ENCODE results near the gene DAP. TPM values are rescaled to one million over a fixed set of nuclear protein-coding genes. Genes with fewer than 3 reads are reported as not detected.

DAP gene
- total RNA-seq, 6 donors from 2014 or later, result 38.8 to 101 (median 77.6) TPM

- Histone ChIP-seq H3K9me3 (no peaks in the 10 kb centered on the region), H3K4me1 (no peaks in the 10 kb centered on the region), H3K27ac (no peak overlapping the region), H3K4me3 (no peak overlapping the region), H3K36me3 (no peaks in the 10 kb centered on the region), H3K27me3 (no peaks in the 10 kb centered on the region)
- ATAC-seq (ENCODE audit: low FRiP score in 2 of 2), result no peak
- WGBS, 2 donors, result 89 to 93% methylated on average over 3 of the region's 3 CpGs
- TF ChIP-seq POLR2A (IDR thresholded peaks at IDR 0.05), result no peak
- TF ChIP-seq CTCF (IDR thresholded peaks at IDR 0.05), result no peak
- TF ChIP-seq EP300 (IDR thresholded peaks at IDR 0.05), result no peak
- no peak for TF ChIP-seq POLR2AphosphoS5 (IDR thresholded peaks at IDR 0.05)
- DNase-seq, result no peak
These were observed 100.9 kb downstream of the DAP start for GRCh38 chr5:10660135-10660534.

GRCh38 chr5:10658265-10658664 is 102.8 kb downstream of the DAP start:
- Histone ChIP-seq H3K27me3 (no peaks in the 10 kb centered on the region), H3K4me1 (no peaks in the 10 kb centered on the region), H3K9me3 (no peaks in the 10 kb centered on the region), H3K4me3 (no peak overlapping the region), H3K36me3 (no peaks in the 10 kb centered on the region), H3K27ac (no peak overlapping the region)
- 79 to 80% methylated on average over 4 of the region's 4 CpGs for WGBS, 2 donors
- ATAC-seq (ENCODE audit: low FRiP score in 2 of 2) (no peak), DNase-seq (no peak)
- TF ChIP-seq CTCF (IDR thresholded peaks at IDR 0.05) (no peak), POLR2A (IDR thresholded peaks at IDR 0.05) (no peak), POLR2AphosphoS5 (IDR thresholded peaks at IDR 0.05) (no peak), EP300 (IDR thresholded peaks at IDR 0.05) (no peak)

GRCh38 chr5:10655972-10656830 is 104.8 kb downstream of the DAP start:
- DNase-seq, result no peak
- TF ChIP-seq POLR2AphosphoS5 (IDR thresholded peaks at IDR 0.05), result no peak
- no peak for TF ChIP-seq EP300 (IDR thresholded peaks at IDR 0.05)
- TF ChIP-seq POLR2A (IDR thresholded peaks at IDR 0.05), result no peak
- TF ChIP-seq CTCF (IDR thresholded peaks at IDR 0.05), result no peak
- no peak for ATAC-seq (ENCODE audit: low FRiP score in 2 of 2)
- Histone ChIP-seq H3K36me3 (no peaks in the 10 kb centered on the region), H3K27ac (no peak overlapping the region), H3K4me1 (no peaks in the 10 kb centered on the region), H3K4me3 (no peak overlapping the region), H3K27me3 (no peaks in the 10 kb centered on the region), H3K9me3 (no peaks in the 10 kb centered on the region)
- WGBS, 2 donors, result 81 to 87% methylated on average over 13 to 18 of the region's 18 CpGs

GRCh38 chr5:10655161-10655971 is 105.7 kb downstream of the DAP start:
- Histone ChIP-seq H3K27me3 (no peaks in the 10 kb centered on the region), H3K4me3 (no peak overlapping the region), H3K9me3 (no peaks in the 10 kb centered on the region), H3K27ac (no peak overlapping the region), H3K4me1 (no peaks in the 10 kb centered on the region), H3K36me3 (no peaks in the 10 kb centered on the region)
- 81 to 86% methylated on average over 29 of the region's 29 CpGs for WGBS, 2 donors
- DNase-seq (no peak), ATAC-seq (ENCODE audit: low FRiP score in 2 of 2) (peak in 1 of 2 donors; percentile 19)
- no peak for TF ChIP-seq CTCF (IDR thresholded peaks at IDR 0.05)
- TF ChIP-seq EP300 (IDR thresholded peaks at IDR 0.05), result no peak
- TF ChIP-seq POLR2A (IDR thresholded peaks at IDR 0.05), result no peak
- TF ChIP-seq POLR2AphosphoS5 (IDR thresholded peaks at IDR 0.05), result no peak
